Measurements from ENCODE around the gene DCDC1.

The DCDC1 gene

GRCh38 chr11:31248768-31249167 is 120.8 kb downstream of the DCDC1 start:
- TF ChIP-seq ZFX (IDR thresholded peaks at IDR 0.05): no peak
- no peak for TF ChIP-seq CTCF (conservative IDR thresholded peaks at IDR 0.05)
- no peak overlapping the region for H3K27ac ChIP-seq

DNA sequence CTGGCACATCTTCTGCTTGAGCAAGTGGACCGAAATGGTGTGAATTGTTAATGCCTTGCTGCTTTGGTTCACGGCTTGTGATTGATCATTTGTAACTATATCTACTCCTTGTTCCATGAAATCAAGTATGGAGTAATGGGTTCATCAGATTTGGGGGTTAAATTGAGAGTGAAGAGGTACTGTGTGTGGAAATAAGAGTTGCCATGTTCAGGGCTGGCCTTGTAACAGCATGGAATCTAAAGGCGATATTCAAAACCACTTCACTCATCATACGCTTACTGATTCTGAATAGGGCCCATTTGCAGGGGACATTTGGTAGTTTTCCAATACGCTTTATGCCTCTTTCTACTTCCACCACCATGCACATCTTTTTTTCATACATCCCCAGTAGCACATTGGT is 122.2 kb downstream of the DCDC1 start:
- TF ChIP-seq ZFX (IDR thresholded peaks at IDR 0.05): no peak
- TF ChIP-seq CTCF (conservative IDR thresholded peaks at IDR 0.05): no peak
- H3K27ac ChIP-seq: no peak overlapping the region

DNA sequence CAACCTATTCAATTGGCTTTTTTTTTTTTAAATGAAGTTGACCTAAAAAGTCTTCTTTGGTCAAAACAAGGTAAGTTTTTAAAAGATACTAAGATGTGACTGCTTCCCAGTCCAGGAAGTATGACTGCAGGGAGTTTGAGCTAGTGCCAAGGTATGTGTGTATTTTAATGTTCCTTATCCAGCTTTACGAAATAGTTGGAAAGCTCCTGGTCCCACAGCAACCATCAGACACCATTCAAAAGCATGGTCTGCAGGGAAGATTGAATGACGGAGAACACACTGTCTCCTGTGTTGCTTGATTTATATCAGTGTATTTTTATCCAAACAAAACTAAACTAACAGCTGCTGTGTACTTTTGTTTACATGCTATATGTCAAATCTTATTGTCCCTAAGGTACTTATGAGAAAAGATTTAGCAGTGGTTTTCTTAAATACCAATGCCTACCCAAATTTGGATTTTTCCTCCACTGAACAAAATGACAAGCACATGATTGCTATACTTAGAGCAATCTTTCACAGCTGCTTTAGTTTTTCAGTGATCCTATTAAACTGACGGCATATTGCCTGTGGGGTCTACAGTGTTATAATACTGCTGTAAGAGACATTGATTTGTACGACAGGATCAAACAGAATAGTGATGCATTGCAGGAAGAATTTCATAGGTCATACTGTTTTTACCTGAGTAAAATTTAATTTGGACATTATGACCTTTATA is 122.9 kb downstream of the DCDC1 start:
- H3K27ac ChIP-seq: no peak overlapping the region
- no peak for TF ChIP-seq ZFX (IDR thresholded peaks at IDR 0.05)
- no peak for TF ChIP-seq CTCF (conservative IDR thresholded peaks at IDR 0.05)

- H3K27ac ChIP-seq: no peak overlapping the region
- no peak for TF ChIP-seq CTCF (conservative IDR thresholded peaks at IDR 0.05)
- TF ChIP-seq ZFX (IDR thresholded peaks at IDR 0.05): no peak
These were observed 125.8 kb downstream of the DCDC1 start for GRCh38 chr11:31243706-31244105.

GRCh38 chr11:31240340-31240904 is 129.1 kb downstream of the DCDC1 start:
- no peak for TF ChIP-seq ZFX (IDR thresholded peaks at IDR 0.05)
- TF ChIP-seq CTCF (conservative IDR thresholded peaks at IDR 0.05): peak; percentile 81
- no peak overlapping the region for H3K27ac ChIP-seq

DNA sequence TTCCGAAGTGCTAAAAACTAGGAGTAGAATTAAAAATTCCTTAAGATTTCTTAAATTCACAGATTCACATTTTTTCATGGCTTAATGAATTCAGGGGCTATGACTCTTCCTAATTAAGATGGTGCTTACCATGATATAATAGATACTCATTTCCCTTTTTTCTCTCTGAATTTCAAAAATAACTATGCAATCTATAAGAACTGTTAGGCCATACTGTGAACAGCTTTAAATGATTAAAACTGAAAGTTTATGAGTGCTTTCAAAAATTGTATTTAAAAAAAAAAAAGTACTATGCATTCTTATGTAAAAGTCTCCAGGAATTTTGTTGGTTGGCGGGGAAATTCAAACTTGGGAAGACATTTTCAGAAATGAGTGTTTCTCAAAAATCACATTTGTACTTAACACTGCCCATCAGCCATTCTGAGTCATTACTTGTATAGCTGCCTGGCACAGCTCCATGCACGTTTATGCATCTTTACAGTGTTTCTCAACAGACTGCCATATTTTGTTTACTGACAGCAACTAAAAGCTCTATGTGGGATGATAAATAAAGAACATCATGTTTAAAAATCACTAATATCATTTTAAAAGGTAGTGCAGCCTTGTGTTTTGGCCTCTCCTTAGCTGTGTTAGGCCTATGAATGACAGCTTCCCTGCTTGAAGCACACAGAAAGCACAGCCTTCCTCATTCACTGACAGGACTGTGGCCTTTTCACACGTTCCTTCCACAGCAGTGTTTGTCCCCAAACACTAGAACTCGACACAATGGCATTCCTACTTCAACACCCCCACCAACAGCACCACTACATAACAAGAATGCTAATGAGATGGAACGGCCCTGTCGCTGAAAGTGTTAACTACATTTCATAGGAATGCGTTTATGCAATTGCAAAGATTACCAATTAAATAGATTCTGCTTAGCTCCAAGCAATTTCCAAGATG is 131.4 kb downstream of the DCDC1 start:
- H3K27ac ChIP-seq: no peak overlapping the region
- no peak for TF ChIP-seq ZFX (IDR thresholded peaks at IDR 0.05)
- no peak for TF ChIP-seq CTCF (conservative IDR thresholded peaks at IDR 0.05)

GRCh38 chr11:31236143-31236542 is 133.4 kb downstream of the DCDC1 start:
- H3K27ac ChIP-seq: no peak overlapping the region
- peak; percentile 69 for TF ChIP-seq CTCF (conservative IDR thresholded peaks at IDR 0.05)
- no peak for TF ChIP-seq ZFX (IDR thresholded peaks at IDR 0.05)

Measured in C4-2B (cell line).